ENCODE data around the gene SENP5. TPM values are rescaled to one million over a fixed set of nuclear protein-coding genes. Genes with fewer than 3 reads are reported as not detected.
A peak's percentile ranks its signal among the peaks of the same experiment; 100 is the strongest.
"Not testable (repeated sequence)": the region's sequence is repeated elsewhere in the genome, so short reads cannot be mapped to it uniquely, and the experiment has no call there.

Gene SENP5, protein sequence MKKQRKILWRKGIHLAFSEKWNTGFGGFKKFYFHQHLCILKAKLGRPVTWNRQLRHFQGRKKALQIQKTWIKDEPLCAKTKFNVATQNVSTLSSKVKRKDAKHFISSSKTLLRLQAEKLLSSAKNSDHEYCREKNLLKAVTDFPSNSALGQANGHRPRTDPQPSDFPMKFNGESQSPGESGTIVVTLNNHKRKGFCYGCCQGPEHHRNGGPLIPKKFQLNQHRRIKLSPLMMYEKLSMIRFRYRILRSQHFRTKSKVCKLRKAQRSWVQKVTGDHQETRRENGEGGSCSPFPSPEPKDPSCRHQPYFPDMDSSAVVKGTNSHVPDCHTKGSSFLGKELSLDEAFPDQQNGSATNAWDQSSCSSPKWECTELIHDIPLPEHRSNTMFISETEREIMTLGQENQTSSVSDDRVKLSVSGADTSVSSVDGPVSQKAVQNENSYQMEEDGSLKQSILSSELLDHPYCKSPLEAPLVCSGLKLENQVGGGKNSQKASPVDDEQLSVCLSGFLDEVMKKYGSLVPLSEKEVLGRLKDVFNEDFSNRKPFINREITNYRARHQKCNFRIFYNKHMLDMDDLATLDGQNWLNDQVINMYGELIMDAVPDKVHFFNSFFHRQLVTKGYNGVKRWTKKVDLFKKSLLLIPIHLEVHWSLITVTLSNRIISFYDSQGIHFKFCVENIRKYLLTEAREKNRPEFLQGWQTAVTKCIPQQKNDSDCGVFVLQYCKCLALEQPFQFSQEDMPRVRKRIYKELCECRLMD
- total RNA-seq (2014; rRNA removed; shearing (Covaris generic)): 23.5 and 24.5 TPM in 2 replicates
- 13.7 and 13.8 TPM in 2 replicates for polyA plus RNA-seq (2014; cell fraction: nucleus; rRNA removed)

DNA sequence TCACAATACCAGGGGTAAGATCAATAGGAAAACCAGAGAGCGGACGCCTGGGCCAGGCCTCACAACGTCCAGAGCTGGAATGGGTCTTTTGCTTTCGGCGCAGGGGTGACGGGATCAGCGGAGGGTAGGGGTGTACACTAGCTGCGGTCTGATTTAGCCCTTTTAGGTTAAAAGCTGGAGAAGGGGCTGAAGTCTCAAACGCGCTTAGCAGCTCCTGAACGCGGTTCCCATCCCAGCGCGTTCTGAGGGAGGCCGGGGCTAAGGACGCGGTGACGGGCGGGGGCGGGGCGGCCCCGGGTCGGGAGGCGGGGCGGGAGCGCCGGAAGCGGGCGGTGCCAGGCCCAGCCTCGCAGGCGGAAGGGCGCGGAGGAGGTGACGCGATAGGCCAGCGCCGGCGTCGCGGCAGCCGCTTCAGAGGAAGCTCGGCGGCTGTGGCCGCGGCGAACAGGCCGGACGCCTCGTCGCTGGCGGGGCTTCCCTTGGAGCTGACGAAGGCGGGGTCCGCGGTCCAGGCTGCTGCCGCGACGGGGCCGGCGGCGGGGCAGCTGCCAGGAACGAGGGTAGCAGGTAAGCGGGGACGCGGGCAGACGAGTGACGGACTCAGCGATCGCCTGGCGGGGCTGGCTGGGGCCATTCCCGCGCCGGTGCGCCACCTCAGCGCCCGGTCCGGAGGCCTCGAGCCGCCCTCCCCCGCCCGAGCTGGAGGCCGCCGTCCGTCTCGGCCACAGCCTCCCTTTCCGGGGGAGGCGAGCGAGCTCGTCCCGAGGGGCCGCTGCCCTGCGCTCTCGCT lies at the start of gene SENP5:
Gene SENP5 (plus strand): TSS at position 414 of the 790 bp plus-strand sequence. CDS start 17,262 bp downstream, outside the sequence.
- peak; percentile 78 for DNase-seq (ENCODE audit: extremely low read depth, low read depth)

DNA sequence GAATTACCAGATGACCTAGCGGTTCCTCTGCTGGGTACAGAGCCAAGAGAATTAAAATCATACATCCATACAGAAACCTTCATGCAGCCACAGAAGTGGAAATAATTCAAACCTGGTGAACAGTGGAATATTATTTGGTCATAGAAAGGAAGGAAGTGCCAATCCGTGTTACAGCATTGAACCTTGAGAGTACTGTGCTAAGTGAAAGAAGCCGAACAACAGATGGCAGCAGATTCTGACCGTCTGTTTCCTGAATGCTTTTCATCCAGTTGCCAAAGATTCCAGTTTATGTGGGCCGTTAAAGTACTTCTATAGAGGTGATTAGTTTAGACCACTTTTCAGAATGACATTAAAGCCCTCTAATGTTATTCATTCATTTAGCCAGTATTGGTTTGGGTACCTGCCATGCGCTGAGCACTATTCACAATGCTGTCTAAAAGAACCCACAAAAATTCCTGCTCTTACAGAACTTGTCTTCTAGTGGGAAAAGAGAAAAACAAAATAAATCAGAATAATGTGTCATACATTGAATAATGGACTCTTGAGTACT lies 45.8 kb upstream of the SENP5 start:
- no peak for DNase-seq (ENCODE audit: extremely low read depth, low read depth)

DNA sequence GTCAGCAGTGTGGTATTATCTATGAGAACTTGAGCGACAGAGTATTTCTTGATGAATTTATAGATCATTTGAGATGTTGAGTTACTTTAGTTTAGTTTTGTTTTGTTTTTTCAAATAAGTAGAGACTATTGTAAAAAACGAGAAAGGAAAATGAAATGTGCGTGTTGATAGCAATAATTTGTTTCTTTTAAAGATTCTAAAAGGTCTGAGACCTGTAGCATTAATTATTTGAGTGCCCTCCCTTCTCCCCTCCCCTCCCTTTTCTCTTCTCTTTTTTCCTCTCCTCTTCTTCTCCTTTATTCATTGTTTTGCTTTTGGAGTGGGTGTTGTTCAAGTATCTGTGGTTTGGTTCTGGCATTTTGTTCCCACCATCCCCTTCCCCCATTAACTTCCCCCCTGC lies 38.1 kb upstream of the SENP5 start:
- not testable (repeated sequence) for DNase-seq (ENCODE audit: extremely low read depth, low read depth)

DNA sequence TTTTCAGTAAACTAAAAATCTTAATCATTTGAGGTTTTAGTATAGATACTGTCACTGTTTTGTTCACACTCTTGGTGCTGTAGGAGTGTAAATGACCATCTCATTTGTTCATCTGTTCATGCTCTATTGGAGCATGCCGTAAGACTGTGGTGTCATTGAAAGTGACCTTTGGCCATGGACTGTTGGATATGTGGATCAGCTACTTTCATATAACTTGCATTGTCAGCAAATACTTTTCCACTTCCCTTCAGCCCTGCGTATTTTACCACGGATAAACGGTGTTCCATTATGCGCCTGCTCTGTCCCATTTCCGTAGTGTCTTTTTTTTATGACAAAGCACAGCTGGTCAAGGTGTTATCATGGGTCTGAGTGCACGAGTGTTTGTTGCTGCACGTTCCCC lies 32.6 kb upstream of the SENP5 start:
- no peak for DNase-seq (ENCODE audit: extremely low read depth, low read depth)

DNA sequence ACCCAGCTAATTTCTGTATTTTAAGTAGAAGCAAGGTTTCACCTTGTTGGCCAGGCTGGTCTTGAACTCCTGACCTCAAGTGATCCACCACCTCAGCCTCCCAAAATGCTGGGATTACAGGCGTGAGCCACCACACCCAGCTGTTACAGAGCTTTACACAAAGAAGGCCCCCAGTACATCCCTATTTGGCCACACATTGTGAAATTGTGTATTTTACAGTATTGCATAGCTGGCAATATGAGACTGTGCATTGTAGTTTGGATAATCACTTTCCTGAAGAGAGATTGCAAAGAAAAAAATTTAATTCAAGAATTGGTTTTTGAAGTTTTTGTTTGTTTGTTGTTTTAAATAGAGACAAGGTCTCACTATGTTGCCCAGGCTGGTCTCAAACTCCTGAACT lies 31.1 kb upstream of the SENP5 start:
- DNase-seq (ENCODE audit: extremely low read depth, low read depth): not testable (repeated sequence)

DNA sequence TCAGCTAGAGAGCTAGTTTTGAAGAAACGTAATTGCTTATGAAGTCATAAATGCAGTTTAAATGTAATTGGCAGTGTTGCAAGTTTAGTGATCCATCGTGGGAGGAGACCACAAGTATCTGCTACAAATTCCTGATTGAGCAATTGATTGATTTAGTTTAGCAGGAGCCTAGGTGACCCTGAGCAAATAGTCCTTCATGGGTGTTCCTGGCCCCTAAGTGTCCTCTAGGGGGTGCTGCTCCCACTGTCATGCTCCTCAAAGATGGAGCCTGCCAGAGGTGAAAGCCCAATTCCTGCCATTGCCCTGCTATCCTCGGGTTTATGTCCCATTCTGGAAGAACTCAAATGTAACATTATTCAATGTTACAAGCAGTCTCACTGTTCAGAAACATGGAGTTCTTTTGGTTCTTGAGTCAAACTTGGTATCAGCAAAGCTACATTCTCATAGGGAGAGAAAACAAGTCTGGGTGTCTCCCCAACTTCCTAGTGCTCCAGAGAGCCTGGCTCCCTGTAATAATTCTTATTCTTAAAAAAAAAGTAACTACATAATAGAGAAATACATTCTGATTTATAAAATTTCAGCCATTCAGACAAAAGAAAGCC lies 29.8 kb upstream of the SENP5 start:
- DNase-seq (ENCODE audit: extremely low read depth, low read depth): peak; percentile 39

DNA sequence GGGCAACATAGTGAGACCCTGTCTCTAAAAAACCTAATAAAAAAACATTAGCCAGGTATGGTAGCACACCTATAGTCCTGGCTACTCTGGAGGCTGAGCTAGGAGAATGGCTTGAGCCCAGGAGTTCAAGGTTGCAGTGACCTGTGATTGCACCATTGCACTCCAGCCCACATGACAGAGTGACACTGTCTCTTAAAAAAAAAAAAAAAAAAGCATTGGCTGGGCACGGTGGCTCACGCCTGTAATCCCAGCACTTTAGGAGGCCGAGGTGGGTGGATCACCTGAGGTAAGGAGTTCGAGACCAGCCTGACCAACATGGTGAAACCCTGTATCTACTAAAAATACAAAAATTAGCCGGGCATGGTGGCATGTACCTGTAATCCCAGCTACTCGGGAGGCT lies 28.4 kb upstream of the SENP5 start:
- not testable (repeated sequence) for DNase-seq (ENCODE audit: extremely low read depth, low read depth)

DNA sequence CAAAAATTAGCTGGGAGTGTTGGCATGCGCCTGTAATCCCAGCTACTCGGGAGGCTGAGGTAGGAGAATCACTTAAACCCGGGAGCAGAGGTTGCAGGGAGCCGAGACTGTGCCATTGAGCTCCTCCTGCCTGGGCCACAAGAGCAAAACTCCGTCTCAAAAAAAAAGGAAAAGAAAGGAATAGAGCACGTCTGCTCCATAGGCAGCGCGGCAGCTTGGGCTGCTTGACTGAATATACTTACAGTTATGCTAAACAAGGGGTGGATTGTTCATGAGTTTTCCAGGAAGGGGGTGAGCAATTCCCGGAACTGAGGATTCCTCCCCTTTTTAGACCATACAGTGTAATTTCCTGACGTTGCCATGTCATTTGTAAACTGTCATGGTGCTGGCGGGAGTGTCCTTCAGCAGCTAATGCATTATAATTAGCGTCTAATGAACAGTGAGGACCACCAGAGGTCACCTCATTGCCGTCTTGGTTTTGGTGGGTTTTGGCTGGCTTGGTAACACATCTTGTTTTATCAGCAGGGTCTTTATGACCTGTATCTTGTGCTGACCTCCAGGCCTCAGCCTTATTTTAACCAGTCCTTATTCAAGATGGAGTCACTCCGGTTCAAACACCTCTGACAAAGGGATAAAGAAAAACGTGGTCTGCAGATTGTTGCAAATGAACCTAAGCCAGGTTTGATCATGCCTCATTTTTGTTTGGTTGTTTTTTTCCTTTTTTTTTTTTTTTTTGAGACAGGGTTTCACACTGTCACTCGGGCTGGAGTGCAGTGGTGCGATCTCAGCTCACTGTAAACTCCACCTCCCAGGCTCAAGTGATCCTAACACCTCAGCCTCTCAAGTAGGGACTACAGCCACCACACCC lies 24.9 kb upstream of the SENP5 start:
- DNase-seq (ENCODE audit: extremely low read depth, low read depth): no peak

DNA sequence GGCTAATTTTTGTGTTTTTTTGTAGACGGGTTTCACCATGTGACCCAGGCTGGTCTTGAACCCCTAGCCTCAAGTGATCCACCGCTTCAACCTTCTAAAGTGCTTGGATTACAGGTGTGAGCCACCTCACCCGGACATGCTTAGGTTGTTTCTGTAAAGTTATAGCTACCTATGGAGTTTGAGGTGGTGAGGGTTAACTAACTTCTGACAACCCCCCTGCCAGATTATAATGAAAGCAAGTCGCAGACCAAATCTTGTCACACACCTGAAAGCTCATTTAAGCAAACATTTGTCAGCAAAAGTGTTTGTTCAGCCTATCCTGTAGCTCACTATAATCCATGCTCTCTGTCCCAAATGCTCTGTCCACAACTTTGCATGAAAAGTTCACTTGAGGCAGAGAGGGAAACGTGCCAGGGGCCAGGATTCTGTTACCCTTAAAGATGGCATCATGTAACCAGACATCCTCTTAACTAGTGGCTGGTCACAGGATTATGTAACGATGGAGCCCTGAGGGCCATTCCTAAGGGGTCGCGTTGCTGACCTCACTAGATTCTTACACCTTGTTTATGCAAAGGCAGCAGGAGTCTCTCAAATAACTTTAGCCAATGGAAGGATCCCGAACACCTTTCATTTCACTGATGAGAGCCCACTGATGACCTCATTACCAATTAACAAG lies 24.1 kb upstream of the SENP5 start:
- no peak for DNase-seq (ENCODE audit: extremely low read depth, low read depth)

DNA sequence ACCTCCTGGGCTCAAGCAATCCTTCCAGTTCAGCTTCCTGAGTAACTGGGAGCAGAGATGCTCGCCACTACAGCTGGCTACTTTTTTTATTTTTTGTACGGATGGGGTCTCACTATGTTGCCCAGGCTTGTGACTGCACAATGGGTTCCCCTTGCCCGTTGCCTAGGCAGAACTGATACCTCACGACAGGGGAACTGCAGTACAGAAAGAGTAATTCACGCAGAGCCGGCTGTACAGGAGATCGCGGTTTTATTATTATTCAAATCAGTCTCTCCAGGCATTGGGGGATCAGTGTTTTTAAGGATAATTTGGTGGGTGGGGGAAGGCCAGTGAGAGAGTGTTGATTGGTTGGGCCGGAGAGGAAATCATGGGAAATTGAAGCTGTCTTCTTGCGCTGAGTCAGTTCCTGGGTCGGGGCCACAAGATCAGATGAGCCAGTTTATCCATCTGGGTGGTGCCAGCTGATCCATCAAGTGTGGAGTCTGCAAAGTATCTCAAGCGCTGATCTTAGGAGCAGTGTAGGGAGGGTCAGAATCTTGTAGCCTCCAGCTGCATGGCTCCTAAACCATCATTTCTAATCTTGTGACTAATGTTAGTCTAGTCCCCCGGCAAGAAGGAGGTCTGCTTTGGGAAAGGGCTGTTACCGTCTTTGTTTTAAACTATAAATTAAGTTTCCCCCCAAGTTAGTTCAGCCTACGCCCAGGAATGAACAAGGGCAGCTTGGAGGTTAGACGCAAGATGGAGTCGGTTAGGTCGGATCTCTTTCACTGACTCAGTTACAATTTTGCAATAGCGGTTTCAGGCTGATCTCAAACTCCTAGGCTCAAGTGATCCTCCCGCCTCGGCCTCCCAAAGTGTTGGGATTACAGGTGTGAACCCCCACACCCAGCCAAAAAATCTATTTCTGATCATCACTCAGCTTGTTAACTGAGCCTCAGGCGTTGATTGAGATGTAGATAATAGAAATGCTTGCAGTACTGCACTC lies 23.2 kb upstream of the SENP5 start:
- DNase-seq (ENCODE audit: extremely low read depth, low read depth): not testable (repeated sequence)

DNA sequence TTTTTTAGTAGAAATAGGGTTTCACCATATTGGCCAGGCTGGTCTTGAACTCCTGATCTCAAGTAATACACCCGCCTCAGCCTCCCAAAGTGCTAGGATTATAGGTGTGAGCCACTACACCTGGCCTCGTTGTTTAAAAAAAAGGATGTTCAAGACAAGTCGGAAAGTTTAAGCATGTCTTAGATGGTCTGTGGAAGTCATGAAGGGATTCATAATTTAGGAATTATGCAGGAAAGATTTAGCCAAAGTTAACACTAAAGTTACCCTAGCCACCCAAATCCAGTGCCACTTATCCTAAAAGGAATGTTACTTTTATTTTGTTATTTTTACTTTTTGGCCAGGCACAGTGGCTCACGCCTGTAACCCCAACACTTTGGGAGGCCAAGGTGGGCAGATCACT lies 19.3 kb upstream of the SENP5 start:
- DNase-seq (ENCODE audit: extremely low read depth, low read depth): not testable (repeated sequence)

DNA sequence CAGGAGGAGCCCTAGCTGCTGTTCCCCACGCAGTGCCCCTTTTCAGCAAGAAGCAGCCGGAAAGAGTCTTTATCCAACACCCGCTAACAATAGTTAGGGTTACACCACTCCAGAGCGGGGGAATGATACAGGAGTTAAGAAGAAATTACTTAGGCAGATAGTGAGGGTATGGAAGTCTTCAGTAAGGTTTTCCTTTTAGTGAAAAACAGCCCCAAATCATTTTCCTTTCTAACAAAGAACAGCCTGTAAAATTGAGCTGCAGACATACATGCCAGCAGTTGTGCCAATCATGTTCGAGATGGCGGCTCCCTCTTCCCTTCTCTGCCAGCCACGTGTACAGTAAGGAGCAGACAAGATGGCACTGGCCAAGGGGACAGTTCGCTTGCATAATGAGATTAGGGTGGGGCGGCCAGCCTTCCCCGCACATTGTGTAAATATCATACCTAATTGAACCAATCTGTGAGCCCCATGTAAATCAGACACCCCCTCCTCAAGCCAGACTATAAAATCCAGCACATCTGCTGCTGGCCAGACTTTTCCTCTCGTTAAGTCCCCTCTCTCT lies 18.5 kb upstream of the SENP5 start:
- no peak for DNase-seq (ENCODE audit: extremely low read depth, low read depth)

DNA sequence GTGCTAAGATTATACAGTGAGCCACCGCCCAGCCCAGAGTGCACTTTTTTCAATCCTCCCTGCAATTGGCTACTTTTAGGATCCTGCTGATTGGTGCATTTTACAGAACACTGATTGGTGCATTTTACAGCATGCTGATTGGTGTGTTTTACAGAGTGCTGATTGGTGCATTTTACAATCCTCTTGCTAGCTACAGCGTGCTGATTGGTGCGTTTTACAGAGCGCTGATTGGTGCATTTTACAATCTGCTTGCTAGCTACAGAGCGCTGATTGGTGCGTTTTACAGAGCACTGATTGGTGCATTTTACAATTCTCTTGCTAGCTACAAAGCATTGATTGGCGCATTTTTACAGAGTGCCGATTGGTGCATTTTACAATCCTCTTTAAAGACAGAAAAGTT lies 4.7 kb upstream of the SENP5 start:
- not testable (repeated sequence) for DNase-seq (ENCODE audit: extremely low read depth, low read depth)

DNA sequence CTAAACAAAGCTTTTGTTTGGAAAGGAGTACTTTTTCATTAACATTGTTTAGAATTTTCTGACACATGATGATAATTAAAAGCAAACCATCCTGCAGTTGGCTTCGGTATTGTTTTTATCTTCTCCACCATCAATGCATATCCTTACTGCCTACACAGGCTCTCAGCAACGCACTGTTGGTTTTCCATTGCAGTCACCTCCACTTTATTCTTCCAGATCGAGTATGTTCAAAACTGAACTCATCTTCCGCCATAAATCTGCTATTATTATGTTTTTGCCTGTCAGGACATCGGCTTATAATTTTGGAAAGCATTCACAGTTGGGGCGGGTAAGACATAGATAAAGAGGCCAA lies 589 bp upstream of the SENP5 start:
- no peak for DNase-seq (ENCODE audit: extremely low read depth, low read depth)

DNA sequence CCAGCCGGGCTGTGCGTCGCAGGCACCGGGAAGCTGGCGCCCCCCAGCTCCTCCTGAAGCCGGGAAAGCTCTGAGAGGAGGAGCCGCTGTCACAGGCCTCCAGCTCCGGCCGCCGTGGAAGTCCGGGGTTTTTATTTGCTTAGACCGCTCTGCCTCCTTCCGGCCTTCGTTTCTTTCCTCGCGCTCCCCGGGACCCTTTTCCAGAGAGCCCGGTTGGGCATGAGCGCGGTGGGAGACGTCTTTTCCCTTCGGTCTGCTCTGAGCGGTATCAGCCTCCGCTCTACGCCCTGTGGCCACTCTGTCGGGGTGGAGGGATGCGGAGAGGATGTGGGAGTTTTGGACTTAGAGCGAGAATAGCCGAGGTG lies 559 bp downstream of the SENP5 start:
- DNase-seq (ENCODE audit: extremely low read depth, low read depth): no peak

DNA sequence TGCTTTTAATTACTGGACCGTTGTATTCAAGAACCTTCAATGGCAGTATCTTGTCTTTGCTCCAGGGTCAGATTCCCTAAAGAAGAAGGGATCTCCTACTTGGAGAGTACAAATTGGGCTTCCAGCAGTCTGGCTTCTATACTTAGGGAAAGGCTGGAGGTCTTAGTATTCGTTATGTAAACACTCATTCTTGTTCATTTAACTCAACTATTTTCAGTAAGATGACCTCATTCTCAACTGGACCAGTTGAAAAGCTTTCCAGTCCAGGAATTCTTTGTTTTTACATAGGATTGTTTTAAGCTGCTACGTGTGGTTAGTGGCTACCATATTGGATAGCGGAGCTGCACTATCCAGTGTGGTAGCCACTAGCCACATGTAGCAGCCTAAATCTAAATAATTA lies 4.6 kb downstream of the SENP5 start:
- DNase-seq (ENCODE audit: extremely low read depth, low read depth): no peak

DNA sequence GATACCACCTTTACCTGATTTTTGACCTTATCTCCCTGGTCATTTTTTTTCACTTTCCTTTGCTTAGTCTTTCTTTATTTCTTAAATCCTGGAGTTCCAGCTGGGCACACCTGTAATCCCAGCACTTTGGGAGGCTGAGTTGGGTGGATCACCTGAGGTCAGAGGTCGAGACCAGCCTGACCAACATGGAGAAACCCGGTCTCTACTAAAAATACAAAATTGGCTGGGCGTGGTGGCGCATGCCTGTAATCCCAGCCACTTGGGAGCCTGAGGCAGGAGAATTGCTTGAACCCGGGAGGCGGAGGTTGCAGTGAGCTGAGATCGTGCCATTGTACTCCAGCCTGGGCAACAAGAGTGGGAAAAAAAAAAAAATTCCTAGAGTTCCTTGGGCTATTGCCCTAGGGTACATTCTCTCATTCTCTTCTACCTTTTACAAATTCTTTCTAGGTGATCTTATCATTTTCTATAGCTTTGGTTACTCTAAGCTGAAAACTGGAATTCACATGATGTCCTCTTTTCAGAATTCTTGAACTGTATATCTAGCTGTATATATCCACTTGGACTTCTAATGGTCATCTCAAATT lies 6.9 kb downstream of the SENP5 start:
- not testable (repeated sequence) for DNase-seq (ENCODE audit: extremely low read depth, low read depth)
